Measurements from ENCODE around the gene BARHL2. TPM values are rescaled to one million over a fixed set of nuclear protein-coding genes. Genes with fewer than 3 reads are reported as not detected.

Gene BARHL2
- total RNA-seq, 1 experiment from 2014 or later: 0.07 TPM

GRCh38 chr1:90712915-90713730 is 4.0 kb downstream of the BARHL2 start:
- in situ Hi-C loops (cut with HindIII; ENCODE audit: low sequenced_read_pairs): no loop called here
- DNase-seq (ENCODE audit: low spot score): peak; percentile 55

- peak; percentile 40 for DNase-seq (ENCODE audit: low spot score)
Observed at GRCh38 chr1:90712153-90712856, 4.8 kb downstream of the BARHL2 start.

GRCh38 chr1:90711696-90712095 is 5.4 kb downstream of the BARHL2 start:
- in situ Hi-C loops (cut with HindIII; ENCODE audit: low sequenced_read_pairs): no loop called here
- DNase-seq (ENCODE audit: low spot score): peak; percentile 58

More at GRCh38 chr1:90712153-90712856, 4.8 kb downstream of the BARHL2 start:
- in situ Hi-C loops (cut with HindIII; ENCODE audit: low sequenced_read_pairs): no loop called here

GRCh38 chr1:90710579-90711536 is 6.2 kb downstream of the BARHL2 start:
- in situ Hi-C loops (cut with HindIII; ENCODE audit: low sequenced_read_pairs): no loop called here
- DNase-seq (ENCODE audit: low spot score): peak; percentile 58

- in situ Hi-C loops (cut with HindIII; ENCODE audit: low sequenced_read_pairs): no loop called here
- peak; percentile 50 for DNase-seq (ENCODE audit: low spot score)
Observed at GRCh38 chr1:90709535-90709934, 7.6 kb downstream of the BARHL2 start.

- in situ Hi-C loops (cut with HindIII; ENCODE audit: low sequenced_read_pairs): no loop called here
- DNase-seq (ENCODE audit: low spot score): peak; percentile 13
Observed at GRCh38 chr1:90708826-90709225, 8.3 kb downstream of the BARHL2 start.

GRCh38 chr1:90708236-90708786 is 8.8 kb downstream of the BARHL2 start:
- DNase-seq (ENCODE audit: low spot score): peak; percentile 25
- in situ Hi-C loops (cut with HindIII; ENCODE audit: low sequenced_read_pairs): no loop called here

- peak; percentile 64 for DNase-seq (ENCODE audit: low spot score)
- in situ Hi-C loops (cut with HindIII; ENCODE audit: low sequenced_read_pairs): no loop called here
Observed at GRCh38 chr1:90707363-90707710, 9.8 kb downstream of the BARHL2 start.

GRCh38 chr1:90706437-90707362 is 10.4 kb downstream of the BARHL2 start:
- in situ Hi-C loops (cut with HindIII; ENCODE audit: low sequenced_read_pairs): no loop called here
- peak; percentile 73 for DNase-seq (ENCODE audit: low spot score)

- DNase-seq (ENCODE audit: low spot score): no peak
- in situ Hi-C loops (cut with HindIII; ENCODE audit: low sequenced_read_pairs): no loop called here
Observed at GRCh38 chr1:90705956-90706355, 11.1 kb downstream of the BARHL2 start.

GRCh38 chr1:90704817-90705216 is 12.3 kb downstream of the BARHL2 start:
- in situ Hi-C loops (cut with HindIII; ENCODE audit: low sequenced_read_pairs): no loop called here
- no peak for DNase-seq (ENCODE audit: low spot score)

- in situ Hi-C loops (cut with HindIII; ENCODE audit: low sequenced_read_pairs): no loop called here
- DNase-seq (ENCODE audit: low spot score): peak; percentile 72
Observed at GRCh38 chr1:90694846-90695245, 22.3 kb downstream of the BARHL2 start.

- in situ Hi-C loops (cut with HindIII; ENCODE audit: low sequenced_read_pairs): no loop called here
- no peak for DNase-seq (ENCODE audit: low spot score)
Observed at GRCh38 chr1:90687747-90688146, 29.4 kb downstream of the BARHL2 start.

- no peak for DNase-seq (ENCODE audit: low spot score)
- in situ Hi-C loops (cut with HindIII; ENCODE audit: low sequenced_read_pairs): no loop called here
Observed at GRCh38 chr1:90675161-90675847, 41.8 kb downstream of the BARHL2 start.

GRCh38 chr1:90671741-90672140 is 45.4 kb downstream of the BARHL2 start:
- in situ Hi-C loops (cut with HindIII; ENCODE audit: low sequenced_read_pairs): no loop called here
- peak; percentile 96 for DNase-seq (ENCODE audit: low spot score)

- in situ Hi-C loops (cut with HindIII; ENCODE audit: low sequenced_read_pairs): no loop called here
- DNase-seq (ENCODE audit: low spot score): peak; percentile 88
Observed at GRCh38 chr1:90671251-90671650, 45.9 kb downstream of the BARHL2 start.
